ENCODE measurements around the gene KCTD12.

DNA sequence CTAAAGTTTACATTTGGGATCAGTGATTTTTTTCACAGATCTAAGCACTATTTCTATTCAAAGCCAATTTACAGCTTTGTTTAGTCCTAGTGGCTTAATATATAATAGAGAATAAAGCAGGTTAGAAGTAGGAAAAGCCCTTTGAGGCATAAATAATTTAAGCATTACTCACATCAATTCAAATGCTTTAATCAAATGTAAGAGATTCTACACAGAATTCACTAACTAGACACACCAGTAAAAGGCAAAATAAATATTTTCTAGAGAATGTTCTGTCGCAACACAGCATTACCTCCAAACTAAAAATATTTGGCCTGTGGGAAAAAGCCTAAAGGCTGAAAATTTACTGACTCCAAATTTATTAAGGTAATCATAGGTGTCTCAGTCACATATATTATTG, 31.3 kb downstream of the KCTD12 start:
- TF ChIP-seq, protein P1, sequence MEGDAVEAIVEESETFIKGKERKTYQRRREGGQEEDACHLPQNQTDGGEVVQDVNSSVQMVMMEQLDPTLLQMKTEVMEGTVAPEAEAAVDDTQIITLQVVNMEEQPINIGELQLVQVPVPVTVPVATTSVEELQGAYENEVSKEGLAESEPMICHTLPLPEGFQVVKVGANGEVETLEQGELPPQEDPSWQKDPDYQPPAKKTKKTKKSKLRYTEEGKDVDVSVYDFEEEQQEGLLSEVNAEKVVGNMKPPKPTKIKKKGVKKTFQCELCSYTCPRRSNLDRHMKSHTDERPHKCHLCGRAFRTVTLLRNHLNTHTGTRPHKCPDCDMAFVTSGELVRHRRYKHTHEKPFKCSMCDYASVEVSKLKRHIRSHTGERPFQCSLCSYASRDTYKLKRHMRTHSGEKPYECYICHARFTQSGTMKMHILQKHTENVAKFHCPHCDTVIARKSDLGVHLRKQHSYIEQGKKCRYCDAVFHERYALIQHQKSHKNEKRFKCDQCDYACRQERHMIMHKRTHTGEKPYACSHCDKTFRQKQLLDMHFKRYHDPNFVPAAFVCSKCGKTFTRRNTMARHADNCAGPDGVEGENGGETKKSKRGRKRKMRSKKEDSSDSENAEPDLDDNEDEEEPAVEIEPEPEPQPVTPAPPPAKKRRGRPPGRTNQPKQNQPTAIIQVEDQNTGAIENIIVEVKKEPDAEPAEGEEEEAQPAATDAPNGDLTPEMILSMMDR (IDR thresholded peaks at IDR 0.05; ENCODE audit: borderline replicate concordance, extremely low read depth, low read length, poor library complexity, severe bottlenecking), result no peak
- no peak for TF ChIP-seq EZH2 (IDR thresholded peaks at IDR 0.05; ENCODE audit: borderline replicate concordance, low read depth, low read length, severe bottlenecking)
